ENCODE data around the gene OR4K13. TPM values are rescaled to one million over a fixed set of nuclear protein-coding genes. Genes with fewer than 3 reads are reported as not detected.

Gene OR4K13
- total and polyA plus RNA-seq, 2 of the 13 experiments (the other 11 are each of a cell fraction or from before 2014, with no cell fraction given): not detected

GRCh38 chr14:20019257-20019865 lies 16.5 kb downstream of the OR4K13 start, which contains the start of gene OR4K14:
Gene OR4K14, minus strand, starts transcription at chr14:20019307. Its CDS starts 4,114 bp downstream, at chr14:20015193.
- no peak for ATAC-seq
- Histone ChIP-seq H3K27ac (ENCODE audit: extremely low read length, insufficient read depth, low read length) (no peak within 1 kb of the TSS), H4K20me1 (ENCODE audit: insufficient read depth, low read length) (no peaks in the 10 kb centered on the region), H3K9me3 (ENCODE audit: low read length) (peaks cover 4% of the 10 kb centered on the region; the same call in 1 of the 2 replicates), H3K4me3 (replicated peaks in 1 of 3; ENCODE audit: insufficient read depth in 1 of 3, low read depth in 2 of 3, low read length in 3 of 3) (no peak within 1 kb of the TSS), H3K27me3 (ENCODE audit: control insufficient read depth in 1 of 2, insufficient read depth in 2 of 2, low read length in 2 of 2) (no peaks in the 10 kb centered on the region), H3K4me1 (ENCODE audit: insufficient read depth, low read length) (no peaks in the 10 kb centered on the region), H3K9ac (ENCODE audit: insufficient read depth, low read depth, low read length) (no peak within 1 kb of the TSS), H3K79me2 (ENCODE audit: insufficient read depth, low read length) (no peaks in the 10 kb centered on the region), H3K4me2 (ENCODE audit: low read depth, low read length) (no peak within 1 kb of the TSS), H3K36me3 (replicated peaks in 1 of 2; ENCODE audit: control insufficient read depth in 1 of 2, insufficient read depth in 2 of 2, low read length in 2 of 2) (no peaks in the 10 kb centered on the region), H2AFZ (ENCODE audit: low read length) (no peak within 1 kb of the TSS)
- TF ChIP-seq MAFF (IDR thresholded peaks at IDR 0.05; ENCODE audit: low read depth, low read length) (peak; percentile 73; the same call in 1 of the 2 replicates), CSRNP1 (CRISPR knock-in tag; IDR thresholded peaks at IDR 0.05) (no peak), MAFK (conservative IDR thresholded peaks at IDR 0.05 in 1 of 2, IDR thresholded peaks at IDR 0.05 in 1 of 2; ENCODE audit: low read length in 2 of 2) (peak; percentile 70 to 85)
- DNase-seq (ENCODE audit: low spot score): no peak
- ChIA-PET CTCF (ENCODE audit: low intra/inter-chr PET ratio, low total read pairs) (no interaction called here), POLR2A (no interaction called here)
- FAIRE-seq: no peak
- in situ Hi-C loops (cut with HindIII; ENCODE audit: extremely low pct_ligation_motif_present, low pct_unique_long_range_greater_than_20kb): no loop called here
- intact Hi-C loops (cut with micrococcal nuclease; ENCODE audit: unreplicated experiment): no loop called here
- WGBS (ENCODE audit: low lambda C conversion rate): 33% methylated on average over 2 of the region's 2 CpGs
- BruUV-seq (replicated peaks): no TSS peak

- ATAC-seq: no peak
- BruUV-seq (replicated peaks): no TSS peak
- in situ Hi-C loops (cut with HindIII; ENCODE audit: extremely low pct_ligation_motif_present, low pct_unique_long_range_greater_than_20kb): no loop called here
- ChIA-PET CTCF (ENCODE audit: low intra/inter-chr PET ratio, low total read pairs) (no interaction called here), POLR2A (no interaction called here)
- no peaks in the 10 kb centered on the region for H3K9me3 ChIP-seq (ENCODE audit: low read length)
- no peaks in the 10 kb centered on the region for H3K4me1 ChIP-seq (ENCODE audit: insufficient read depth, low read length)
- no peak for FAIRE-seq
- H2AFZ ChIP-seq (ENCODE audit: low read length): no peak overlapping the region
- intact Hi-C loops (cut with micrococcal nuclease; ENCODE audit: unreplicated experiment): no loop called here
- no peak overlapping the region for H3K27ac ChIP-seq (ENCODE audit: extremely low read length, insufficient read depth, low read length)
- TF ChIP-seq ZNF276 (CRISPR knock-in tag; IDR thresholded peaks at IDR 0.05; ENCODE audit: low read depth) (no peak), MAZ (IDR thresholded peaks at IDR 0.05; ENCODE audit: borderline replicate concordance, low read depth, low read length) (no peak), MAZ (CRISPR knock-in tag; IDR thresholded peaks at IDR 0.05; ENCODE audit: low read depth) (no peak), MXD1 (CRISPR knock-in tag; IDR thresholded peaks at IDR 0.05) (no peak), HNRNPK (IDR thresholded peaks at IDR 0.05; ENCODE audit: low read depth, low read length, poor library complexity, severe bottlenecking) (peak; percentile 91)
- H4K20me1 ChIP-seq (ENCODE audit: insufficient read depth, low read length): no peaks in the 10 kb centered on the region
- H3K4me2 ChIP-seq (ENCODE audit: low read depth, low read length): no peak overlapping the region
- no peak for DNase-seq (ENCODE audit: low spot score)
- no peaks in the 10 kb centered on the region for H3K79me2 ChIP-seq (ENCODE audit: insufficient read depth, low read length)
- no peak overlapping the region for H3K4me3 ChIP-seq (replicated peaks in 1 of 3; ENCODE audit: insufficient read depth in 1 of 3, low read depth in 2 of 3, low read length in 3 of 3)
- no peak overlapping the region for H3K9ac ChIP-seq (ENCODE audit: insufficient read depth, low read depth, low read length)
- H3K36me3 ChIP-seq (replicated peaks in 1 of 2; ENCODE audit: control insufficient read depth in 1 of 2, insufficient read depth in 2 of 2, low read length in 2 of 2): no peaks in the 10 kb centered on the region
- H3K27me3 ChIP-seq (ENCODE audit: control insufficient read depth in 1 of 2, insufficient read depth in 2 of 2, low read length in 2 of 2): no peaks in the 10 kb centered on the region
These were observed 27.7 kb downstream of the OR4K13 start for GRCh38 chr14:20008156-20008555.

All from HepG2 (cell line).